Spleen (tissue), 11 donors: ENCODE data around the gene CAPN10. TPM values are rescaled to one million over a fixed set of nuclear protein-coding genes. Genes with fewer than 3 reads are reported as not detected.

Source experiments
- DNase-seq: peaks from one replicate; pipeline ENCODE4 v3.0.0-alpha.2; 2020
- H3K27ac ChIP-seq, 8 donors: fragments of 200-600 bp; sonication (generic) in 7 of 8; 1 replicate in 4 of 8; 2 replicates in 4 of 8; pipeline versions ENCODE4 v1.5.0 to v1.8.0; 2016 to 2021; ENCODE audit warnings: inconsistent platforms in 4 of 8, mild to moderate bottlenecking in 4 of 8, moderate library complexity in 1 of 8
- H3K27me3 ChIP-seq, 7 donors: fragments of 200-600 bp; sonication (generic) in 6 of 7; replicated peaks in 1 of 7; 1 replicate in 4 of 7; 2 replicates in 3 of 7; pipeline versions ENCODE4 v1.5.0 to v1.8.0; 2016 to 2021; ENCODE audit warnings: inconsistent platforms in 3 of 7, mild to moderate bottlenecking in 1 of 7
- H3K36me3 ChIP-seq, 6 donors: fragments of 200-600 bp; sonication (generic) in 5 of 6; 1 replicate in 4 of 6; 2 replicates in 2 of 6; pipeline versions ENCODE4 v1.5.0 to v1.8.0; 2016 to 2021; ENCODE audit warnings: inconsistent platforms in 2 of 6
- H3K4me1 ChIP-seq, 6 donors: fragments of 200-600 bp; sonication (generic) in 5 of 6; 1 replicate in 3 of 6; 2 replicates in 3 of 6; pipeline versions ENCODE4 v1.5.0 to v1.8.0; 2016 to 2021; ENCODE audit warnings: inconsistent platforms in 3 of 6
- H3K4me3 ChIP-seq, 8 donors: fragments of 200-600 bp; sonication (generic) in 7 of 8; 1 replicate in 4 of 8; 2 replicates in 4 of 8; pipeline versions ENCODE4 v1.5.0 to v1.8.0; 2016 to 2021; ENCODE audit warnings: inconsistent platforms in 4 of 8, mild to moderate bottlenecking in 4 of 8, moderate library complexity in 2 of 8
- H3K9me3 ChIP-seq, 8 donors: fragments of 200-600 bp; sonication (generic) in 7 of 8; 1 replicate in 4 of 8; 2 replicates in 4 of 8; pipeline versions ENCODE4 v1.5.0 to v1.8.0; 2016 to 2021; ENCODE audit warnings: inconsistent platforms in 4 of 8
- CTCF ChIP-seq, 11 experiments: fragments of 200-600 bp in 7 of 11; fragments of 450-650 bp in 4 of 11; sonication (generic) in 4 of 11; IDR thresholded peaks in 8 of 11; conservative IDR thresholded peaks in 3 of 11; 1 replicate in 7 of 11; 2 replicates in 4 of 11; pipeline versions ENCODE4 v1.4.0 to v1.8.0; 2016 to 2021; ENCODE audit warnings: antibody characterized with exemption in 11 of 11, inconsistent platforms in 4 of 11, mild to moderate bottlenecking in 1 of 11
- POLR2A ChIP-seq, 3 donors: fragments of 450-650 bp; IDR thresholded peaks; one replicate each; pipeline ENCODE4 v1.5.1; 2017; ENCODE audit warnings: antibody characterized with exemption in 3 of 3, mild to moderate bottlenecking in 1 of 3
- POLR2AphosphoS5 ChIP-seq, 3 donors: sonication (generic); formaldehyde crosslinking; IDR thresholded peaks; one replicate each; pipeline ENCODE4 v1.5.1; 2017; ENCODE audit warnings: antibody characterized with exemption in 3 of 3
- WGBS, 5 donors: extraction: QIAGEN DNeasy Blood & Tissue Kit in 3 of 5; methylation state at CpG; one replicate each; pipeline versions ENCODE4 v1.1.5 to v1.1.7; 2013 to 2018; 5-methylcytosine and 5-hydroxymethylcytosine counted together
- intact Hi-C: fragments of 100-400 bp; cut with DNase I; formaldehyde crosslinking; loops from one replicate; pipeline ENCODE4 v1.15.0; 2023; ENCODE audit warnings: low total_unique reads
- polyA plus RNA-seq, 3 donors: library from polyadenylated mRNA; stranded (reverse); fragments of 200-250 nt; gene quantifications; one replicate each; pipeline ENCODE4 v1.2.1, GENCODE V29; 2013
- total RNA-seq, 7 donors: library from RNA; depleted of rRNA in 3 of 7; stranded (reverse); fragments of >200 nt in 3 of 7; fragmentation: NEBNext Ultra II Directional in 4 of 7; extraction: Animal tissue kit (Norgen Biotek cat#: 25700) in 4 of 7; gene quantifications; one replicate each; pipeline versions ENCODE4 v1.1.0 to v1.2.1, GENCODE V29; 2016 to 2021
- donor health status: healthy with polysubstance abuse.
- donor health status: DM: no; HTN: no; CAD: no; lungs with moderate emphysema.
- donor health status: DM: no; HTN: no; CAD: no.
- donor health status: Bipolar disorder and iron deficiency.
- donor health status: healthy.
- donor health status: DM: no; HTN: no; CAD: no.
- donor health status: DM: yes; HTN: yes; CAD: no.

The CAPN10 gene
- total and polyA plus RNA-seq, 10 donors, result 34.7 to 83.1 (median 60.5) TPM

GRCh38 chr2:240627736-240628506, 41.4 kb downstream of the CAPN10 start:
- TF ChIP-seq CTCF (IDR thresholded peaks at IDR 0.05 in 8 of 11, conservative IDR thresholded peaks at IDR 0.05 in 3 of 11) (no peak), POLR2A (IDR thresholded peaks at IDR 0.05) (no peak), POLR2AphosphoS5 (IDR thresholded peaks at IDR 0.05) (no peak)
- peak; percentile 54 for DNase-seq
- peaks cover 0 to 33% (median 2%) of the 10 kb centered on the region in 6 donors for H3K36me3 ChIP-seq
- H3K27ac ChIP-seq, result no peak overlapping the region
- no peaks in the 10 kb centered on the region for H3K27me3 ChIP-seq
- intact Hi-C loops, result no loop called here
- WGBS, 5 donors, result 88 to 93% (median 91%) methylated on average over 17 of the region's 17 CpGs
- peaks cover 0 to 9% (median 4%) of the 10 kb centered on the region in 8 donors for H3K9me3 ChIP-seq
- peaks cover 0 to 45% (median 34%) of the 10 kb centered on the region in 6 donors for H3K4me1 ChIP-seq
- no peak overlapping the region for H3K4me3 ChIP-seq

GRCh38 chr2:240628507-240628807, 41.9 kb downstream of the CAPN10 start:
- TF ChIP-seq CTCF (IDR thresholded peaks at IDR 0.05 in 8 of 11, conservative IDR thresholded peaks at IDR 0.05 in 3 of 11) (no peak), POLR2AphosphoS5 (IDR thresholded peaks at IDR 0.05) (no peak), POLR2A (IDR thresholded peaks at IDR 0.05) (no peak)
- Histone ChIP-seq H3K4me3 (no peak overlapping the region), H3K4me1 (peaks cover 0 to 39% (median 30%) of the 10 kb centered on the region in 6 donors), H3K27me3 (no peaks in the 10 kb centered on the region), H3K27ac (no peak overlapping the region), H3K9me3 (peaks cover 0 to 14% (median 8%) of the 10 kb centered on the region in 8 donors), H3K36me3 (peaks cover 0 to 33% (median 2%) of the 10 kb centered on the region in 6 donors)
- DNase-seq, result no peak
- intact Hi-C loops, result no loop called here
- 86 to 95% (median 93%) methylated on average over 6 to 7 of the region's 7 CpGs for WGBS, 5 donors

GRCh38 chr2:240628808-240629618, 42.5 kb downstream of the CAPN10 start:
- DNase-seq, result peak; percentile 64
- 77 to 84% (median 82%) methylated on average over 12 to 20 of the region's 20 CpGs for WGBS, 5 donors
- Histone ChIP-seq H3K27ac (no peak overlapping the region), H3K36me3 (peaks cover 0 to 33% (median 2%) of the 10 kb centered on the region in 6 donors), H3K4me1 (peaks cover 0 to 34% (median 25%) of the 10 kb centered on the region in 6 donors), H3K4me3 (no peak overlapping the region), H3K9me3 (peaks cover 0 to 20% (median 14%) of the 10 kb centered on the region in 8 donors), H3K27me3 (no peaks in the 10 kb centered on the region)
- intact Hi-C loops, result no loop called here
- no peak for TF ChIP-seq POLR2A (IDR thresholded peaks at IDR 0.05)
- no peak for TF ChIP-seq POLR2AphosphoS5 (IDR thresholded peaks at IDR 0.05)
- no peak for TF ChIP-seq CTCF (IDR thresholded peaks at IDR 0.05 in 8 of 11, conservative IDR thresholded peaks at IDR 0.05 in 3 of 11)

GRCh38 chr2:240629619-240629967, 43.1 kb downstream of the CAPN10 start:
- intact Hi-C loops, result no loop called here
- TF ChIP-seq CTCF (IDR thresholded peaks at IDR 0.05 in 8 of 11, conservative IDR thresholded peaks at IDR 0.05 in 3 of 11), result no peak
- no peak for TF ChIP-seq POLR2AphosphoS5 (IDR thresholded peaks at IDR 0.05)
- TF ChIP-seq POLR2A (IDR thresholded peaks at IDR 0.05), result no peak
- Histone ChIP-seq H3K36me3 (peaks cover 0 to 33% (median 2%) of the 10 kb centered on the region in 6 donors), H3K4me3 (no peak overlapping the region), H3K4me1 (peaks cover 0 to 28% (median 20%) of the 10 kb centered on the region in 6 donors), H3K27me3 (no peaks in the 10 kb centered on the region), H3K27ac (no peak overlapping the region), H3K9me3 (peaks cover 0 to 26% (median 20%) of the 10 kb centered on the region in 8 donors)
- WGBS, 5 donors, result 76 to 94% (median 78%) methylated on average over 4 to 5 of the region's 5 CpGs
- no peak for DNase-seq
